Activated naive CD4-positive, alpha-beta T cell treated with anti-CD3 and anti-CD28 coated beads, Interleukin-2, amount 50 U/mL, for 16 hours (primary cell): ENCODE data around the gene ANKRD49.
"Not testable (repeated sequence)": the region's sequence is repeated elsewhere in the genome, so short reads cannot be mapped to it uniquely, and the experiment has no call there.

Experiments
- DNase-seq: peaks from one replicate; pipeline ENCODE4 v3.0.0-alpha.2; 2020

Gene ANKRD49

GRCh38 chr11:94493281-94494125 is at the start of gene ANKRD49, which contains the start of gene MRE11:
Gene ANKRD49 (plus strand): TSS chr11:94493984. CDS start chr11:94496694, 2,710 bp downstream.
Gene MRE11 (minus strand): TSS chr11:94493844. CDS start chr11:94492801, 1,043 bp downstream.
- DNase-seq, result peak; percentile 96

GRCh38 chr11:94445641-94446040 is 48.1 kb upstream of the ANKRD49 start:
- DNase-seq, result no peak

GRCh38 chr11:94447149-94447548 is 46.6 kb upstream of the ANKRD49 start:
- no peak for DNase-seq

- no peak for DNase-seq
Observed at GRCh38 chr11:94449029-94449428, 44.8 kb upstream of the ANKRD49 start.

GRCh38 chr11:94449437-94449836 is 44.3 kb upstream of the ANKRD49 start:
- no peak for DNase-seq

GRCh38 chr11:94450048-94450447 is 43.7 kb upstream of the ANKRD49 start:
- DNase-seq, result no peak

- no peak for DNase-seq
Observed at GRCh38 chr11:94452988-94453387, 40.8 kb upstream of the ANKRD49 start.

GRCh38 chr11:94454301-94454700 is 39.5 kb upstream of the ANKRD49 start:
- no peak for DNase-seq

GRCh38 chr11:94455861-94456260 is 37.9 kb upstream of the ANKRD49 start:
- DNase-seq, result no peak

- DNase-seq, result no peak
Observed at GRCh38 chr11:94457118-94458029, 36.4 kb upstream of the ANKRD49 start.

- DNase-seq, result no peak
Observed at GRCh38 chr11:94459576-94459975, 34.2 kb upstream of the ANKRD49 start.

- DNase-seq, result no peak
Observed at GRCh38 chr11:94469416-94469815, 24.4 kb upstream of the ANKRD49 start.

- no peak for DNase-seq
Observed at GRCh38 chr11:94472916-94473799, 20.6 kb upstream of the ANKRD49 start.

GRCh38 chr11:94477624-94478023 is 16.2 kb upstream of the ANKRD49 start:
- no peak for DNase-seq

- DNase-seq, result no peak
Observed at GRCh38 chr11:94481342-94481741, 12.4 kb upstream of the ANKRD49 start.

- no peak for DNase-seq
Observed at GRCh38 chr11:94486068-94486467, 7.7 kb upstream of the ANKRD49 start.

- no peak for DNase-seq
Observed at GRCh38 chr11:94494126-94494680, 419 bp downstream of the ANKRD49 start.

GRCh38 chr11:94500181-94500580 is 6.4 kb downstream of the ANKRD49 start:
- no peak for DNase-seq

- no peak for DNase-seq
Observed at GRCh38 chr11:94501522-94501921, 7.7 kb downstream of the ANKRD49 start.

GRCh38 chr11:94504689-94505293 is 11.0 kb downstream of the ANKRD49 start:
- no peak for DNase-seq

GRCh38 chr11:94506513-94506912 is 12.7 kb downstream of the ANKRD49 start:
- not testable (repeated sequence) for DNase-seq

- DNase-seq, result no peak
Observed at GRCh38 chr11:94507485-94507884, 13.7 kb downstream of the ANKRD49 start.
